BE2C (cell line): ENCODE measurements around the gene KLHL10.
"Not testable (repeated sequence)": the region's sequence is repeated elsewhere in the genome, so short reads cannot be mapped to it uniquely, and the experiment has no call there.

Experiments used
- DNase-seq: peaks from one replicate; pipeline ENCODE4 v3.0.0-alpha.2; 2020
- H3K27me3 ChIP-seq: fragments of 250-450 bp; sonication (Bioruptor Pico); 2 replicates; pipeline ENCODE4 v1.5.1; 2020; ENCODE audit warnings: mild to moderate bottlenecking
- H3K36me3 ChIP-seq: fragments of 250-450 bp; sonication (Bioruptor Pico); 2 replicates; pipeline ENCODE4 v1.5.1; 2020; ENCODE audit warnings: mild to moderate bottlenecking
- H3K4me1 ChIP-seq: fragments of 250-450 bp; sonication (Bioruptor Pico); 2 replicates; pipeline ENCODE4 v1.5.1; 2020
- H3K4me3 ChIP-seq: 2 replicates; pipeline ENCODE4 v1.5.1; 2011; ENCODE audit warnings: low read depth, low read length
- H3K9me3 ChIP-seq: fragments of 250-450 bp; sonication (Bioruptor Pico); 2 replicates; pipeline ENCODE4 v1.5.1; 2020
- TF ChIP-seq, protein P1 (sequence below): IDR thresholded peaks from 2 replicates; pipeline ENCODE4 v1.5.1; 2012; ENCODE audit warnings: mild to moderate bottlenecking, low read depth, low read length

The KLHL10 gene

DNA sequence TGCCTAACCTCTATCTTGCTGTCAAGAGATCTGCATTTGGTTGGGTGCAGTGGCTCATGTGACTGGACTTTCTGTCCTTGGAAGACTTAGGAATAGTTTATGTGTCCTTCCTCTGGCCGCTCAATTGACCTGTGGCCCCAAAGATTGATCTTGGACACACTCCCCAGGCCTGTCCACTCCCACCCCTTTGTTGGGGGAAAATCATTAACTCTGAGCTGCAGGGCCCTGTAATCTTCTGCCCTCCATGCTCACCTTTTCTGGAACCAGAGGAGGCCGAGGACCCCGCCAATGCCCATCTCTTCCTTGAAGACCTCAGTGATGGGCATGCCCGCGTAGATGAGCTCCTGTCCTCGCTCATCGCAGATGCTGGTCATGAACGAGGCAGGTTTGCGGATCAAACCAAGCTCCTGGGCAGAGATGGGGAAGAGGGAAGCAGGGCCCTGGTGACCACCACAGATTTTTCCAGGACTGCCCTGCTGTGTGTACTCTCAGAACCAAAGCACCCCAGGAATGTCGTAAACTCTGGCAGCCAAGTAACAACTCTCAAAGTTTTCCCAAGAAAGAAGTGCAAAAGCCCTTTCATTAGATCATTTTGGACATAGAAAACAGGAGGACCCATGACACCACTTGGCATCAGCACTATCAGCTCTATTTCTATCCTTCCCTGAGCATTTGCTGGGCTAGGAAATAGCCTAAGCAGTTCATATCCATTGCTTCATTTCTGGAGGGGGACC, 36.1 kb downstream of the KLHL10 start:
- DNase-seq: no peak
- TF ChIP-seq, protein P1, sequence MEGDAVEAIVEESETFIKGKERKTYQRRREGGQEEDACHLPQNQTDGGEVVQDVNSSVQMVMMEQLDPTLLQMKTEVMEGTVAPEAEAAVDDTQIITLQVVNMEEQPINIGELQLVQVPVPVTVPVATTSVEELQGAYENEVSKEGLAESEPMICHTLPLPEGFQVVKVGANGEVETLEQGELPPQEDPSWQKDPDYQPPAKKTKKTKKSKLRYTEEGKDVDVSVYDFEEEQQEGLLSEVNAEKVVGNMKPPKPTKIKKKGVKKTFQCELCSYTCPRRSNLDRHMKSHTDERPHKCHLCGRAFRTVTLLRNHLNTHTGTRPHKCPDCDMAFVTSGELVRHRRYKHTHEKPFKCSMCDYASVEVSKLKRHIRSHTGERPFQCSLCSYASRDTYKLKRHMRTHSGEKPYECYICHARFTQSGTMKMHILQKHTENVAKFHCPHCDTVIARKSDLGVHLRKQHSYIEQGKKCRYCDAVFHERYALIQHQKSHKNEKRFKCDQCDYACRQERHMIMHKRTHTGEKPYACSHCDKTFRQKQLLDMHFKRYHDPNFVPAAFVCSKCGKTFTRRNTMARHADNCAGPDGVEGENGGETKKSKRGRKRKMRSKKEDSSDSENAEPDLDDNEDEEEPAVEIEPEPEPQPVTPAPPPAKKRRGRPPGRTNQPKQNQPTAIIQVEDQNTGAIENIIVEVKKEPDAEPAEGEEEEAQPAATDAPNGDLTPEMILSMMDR: no peak
- Histone ChIP-seq H3K36me3 (peaks cover 86% of the 10 kb centered on the region), H3K27me3 (no peaks in the 10 kb centered on the region), H3K4me1 (no peaks in the 10 kb centered on the region), H3K9me3 (no peaks in the 10 kb centered on the region), H3K4me3 (no peak overlapping the region)

DNA sequence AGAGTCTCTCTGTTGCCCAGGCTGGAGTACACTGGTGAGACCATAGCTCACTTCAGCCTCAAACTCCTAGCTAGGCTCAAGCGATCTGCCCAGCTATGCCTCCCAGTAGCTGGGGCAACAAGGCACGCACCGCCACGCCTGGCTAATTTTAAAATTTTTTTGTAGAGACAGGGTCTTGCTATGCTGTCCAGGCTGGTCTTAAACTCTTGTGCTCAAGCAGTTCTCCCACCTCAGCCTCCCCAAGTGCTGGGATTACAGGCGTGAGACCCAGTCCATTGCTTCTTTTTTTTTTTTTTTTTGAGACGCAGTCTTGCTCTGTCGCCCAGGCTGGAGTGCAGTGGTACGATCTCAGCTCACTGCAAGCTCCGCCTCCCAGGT, 36.7 kb downstream of the KLHL10 start:
- not testable (repeated sequence) for H3K4me1 ChIP-seq, H3K4me3 ChIP-seq, DNase-seq, H3K27me3 ChIP-seq, H3K9me3 ChIP-seq
- H3K36me3 ChIP-seq: peaks cover 87% of the 10 kb centered on the region

DNA sequence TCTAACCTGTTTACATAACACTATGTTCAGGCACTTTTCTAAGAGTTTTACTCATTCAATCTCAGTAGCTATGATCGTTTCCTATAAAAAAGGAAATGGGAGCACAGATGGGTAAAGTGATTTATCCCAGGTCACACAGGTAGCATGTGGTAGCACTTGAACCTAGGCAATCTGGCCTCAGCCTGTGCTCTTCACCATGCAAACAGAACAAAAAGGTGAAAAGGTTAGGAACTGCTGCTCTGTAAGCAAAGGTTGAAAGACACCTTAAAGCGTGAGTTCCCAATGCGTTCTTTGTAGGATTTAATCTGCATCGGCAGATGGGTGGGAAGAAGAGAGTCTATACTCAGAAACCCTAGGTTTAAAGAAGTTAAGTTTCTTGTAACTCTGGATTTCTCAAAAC, 42.5 kb downstream of the KLHL10 start:
- no peaks in the 10 kb centered on the region for H3K4me1 ChIP-seq
- H3K9me3 ChIP-seq: no peaks in the 10 kb centered on the region; the same call in 1 of the 2 replicates
- TF ChIP-seq, protein P1: no peak
- H3K36me3 ChIP-seq: peaks cover 82% of the 10 kb centered on the region
- DNase-seq: no peak
- no peaks in the 10 kb centered on the region for H3K27me3 ChIP-seq
- H3K4me3 ChIP-seq: no peak overlapping the region

DNA sequence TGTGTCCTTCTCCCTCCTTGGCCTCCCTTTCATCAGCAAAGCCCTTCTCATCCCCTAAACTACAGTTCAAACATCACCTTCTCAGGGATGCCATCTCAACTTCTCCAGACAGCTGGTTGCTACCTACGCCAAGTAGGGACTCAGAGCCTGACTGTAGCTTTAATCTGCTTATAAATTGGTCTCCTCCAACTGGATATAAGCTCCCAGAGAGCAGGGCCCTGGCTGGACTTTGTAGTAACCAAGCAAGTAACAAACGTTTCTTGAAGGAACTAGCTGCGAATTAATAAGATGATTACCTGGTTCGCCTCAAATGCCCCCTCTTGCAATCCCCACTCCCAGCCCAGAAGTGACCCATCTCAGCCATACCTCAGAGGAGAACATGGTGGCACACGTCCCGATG, 45.1 kb downstream of the KLHL10 start:
- Histone ChIP-seq H3K27me3 (no peaks in the 10 kb centered on the region), H3K4me3 (no peak overlapping the region), H3K36me3 (peaks cover 95% of the 10 kb centered on the region), H3K4me1 (no peaks in the 10 kb centered on the region), H3K9me3 (no peaks in the 10 kb centered on the region; the same call in 1 of the 2 replicates)
- TF ChIP-seq, protein P1: no peak
- no peak for DNase-seq

DNA sequence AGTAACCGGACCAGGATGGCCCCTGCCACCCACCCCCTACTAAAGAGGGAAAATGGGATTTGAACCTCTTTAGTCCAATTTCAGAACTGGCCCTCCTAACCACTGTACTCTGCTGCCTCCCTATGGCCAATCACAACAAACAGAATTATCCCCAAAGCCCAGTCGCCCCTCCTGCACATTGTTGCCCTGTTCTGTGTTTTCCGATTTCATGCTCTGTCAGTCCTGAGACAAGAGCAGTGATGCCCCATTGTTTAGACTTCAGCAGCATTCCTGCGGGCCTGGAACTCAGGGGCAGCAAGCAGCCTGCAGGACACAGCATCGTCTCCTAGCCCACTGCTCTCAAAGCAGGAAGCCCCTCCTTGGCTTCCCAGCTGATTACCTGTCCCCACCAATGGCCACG, 48.1 kb downstream of the KLHL10 start:
- Histone ChIP-seq H3K27me3 (no peaks in the 10 kb centered on the region), H3K36me3 (peaks cover 91% of the 10 kb centered on the region), H3K4me3 (no peak overlapping the region), H3K9me3 (no peaks in the 10 kb centered on the region), H3K4me1 (no peaks in the 10 kb centered on the region)
- peak; percentile 36 for DNase-seq
- TF ChIP-seq, protein P1: peak; percentile 58

DNA sequence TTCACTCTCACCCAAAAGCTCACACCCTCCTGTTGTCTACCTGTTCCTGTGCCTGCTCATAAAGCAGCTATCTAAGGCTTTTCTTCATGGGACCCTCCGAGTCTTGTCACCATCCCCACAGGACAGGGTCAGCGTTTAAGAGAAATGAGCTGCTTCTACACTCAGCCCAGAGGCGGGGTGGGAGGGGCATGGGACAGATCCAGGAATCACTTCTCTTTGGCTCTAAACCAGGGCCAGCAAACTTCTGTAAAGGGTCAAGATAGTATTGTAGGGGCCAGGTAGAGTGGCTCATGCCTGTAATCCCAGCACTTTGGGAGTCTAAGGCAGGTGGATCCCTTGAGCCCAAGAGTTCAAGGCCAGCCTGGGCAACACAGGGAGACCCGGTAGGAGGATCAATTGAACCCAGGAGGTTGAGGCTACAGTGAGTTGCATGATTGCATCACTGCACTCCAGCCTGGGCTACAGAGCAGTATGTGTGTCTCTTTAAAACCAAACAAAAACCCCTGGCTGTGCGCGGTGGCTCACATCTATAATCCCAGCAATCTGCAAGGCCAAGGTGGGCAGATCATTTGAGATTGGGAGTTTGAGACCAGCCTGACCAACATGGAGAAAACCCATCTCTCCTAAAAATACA, 50.8 kb downstream of the KLHL10 start:
- no peaks in the 10 kb centered on the region for H3K27me3 ChIP-seq
- no peaks in the 10 kb centered on the region for H3K4me1 ChIP-seq
- TF ChIP-seq, protein P1: no peak
- no peaks in the 10 kb centered on the region for H3K9me3 ChIP-seq
- H3K36me3 ChIP-seq: peaks cover 93% of the 10 kb centered on the region
- no peak for DNase-seq
- no peak overlapping the region for H3K4me3 ChIP-seq
